Measurements from ENCODE around the gene TSPOAP1.

DNA sequence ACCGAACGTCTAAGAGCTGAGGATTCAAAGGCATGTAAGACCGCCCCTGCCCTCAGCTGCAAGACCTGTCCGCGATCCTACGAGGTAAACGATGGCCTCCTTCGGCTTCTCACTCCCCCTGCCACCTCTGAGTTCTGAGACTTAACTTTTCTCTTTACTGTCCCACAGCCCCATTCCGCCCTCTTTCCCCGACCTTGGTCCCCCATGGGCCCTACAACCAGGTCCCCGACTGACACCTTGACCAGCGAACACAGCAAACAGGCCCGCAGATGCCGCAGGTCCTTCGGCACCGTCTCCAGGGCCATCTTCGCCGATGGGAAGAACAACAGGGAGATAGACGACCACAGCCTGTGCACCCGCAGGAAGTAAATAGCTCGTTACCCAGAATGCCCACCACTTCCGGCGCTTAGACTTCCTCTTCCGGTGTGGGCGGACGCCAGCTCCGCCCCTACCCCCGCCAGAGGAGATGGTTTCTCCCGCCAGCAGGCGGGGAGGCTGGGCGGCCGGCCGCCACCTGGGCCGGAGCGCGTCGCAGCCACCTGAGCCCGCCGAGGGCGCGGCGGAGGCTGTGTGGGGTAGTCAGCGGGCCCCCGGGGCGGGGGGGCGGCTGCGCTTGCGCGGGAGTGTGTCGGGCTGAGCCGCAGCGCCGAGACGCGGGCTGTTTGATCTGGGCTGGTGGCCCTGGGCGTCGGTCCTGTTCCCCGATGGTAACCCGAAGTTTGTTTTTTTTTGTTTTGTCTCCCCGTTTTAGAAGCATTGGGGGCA lies 23.4 kb upstream of the TSPOAP1 start, which contains the start of gene SUPT4H1:
- TF ChIP-seq TAF1 (IDR thresholded peaks at IDR 0.05; ENCODE audit: borderline replicate concordance, low read depth, low read length) (peak; percentile 96), EP300 (IDR thresholded peaks at IDR 0.05; ENCODE audit: borderline replicate concordance in 1 of 2, low read depth in 1 of 2, low read length in 1 of 2) (peak; percentile 1 to 51; a peak in 2 of 4 replicates), CTCF (IDR thresholded peaks at IDR 0.05) (no peak), POLR2AphosphoS5 (IDR thresholded peaks at IDR 0.05; ENCODE audit: low read depth, low read length) (peak; percentile 97), JUND (IDR thresholded peaks at IDR 0.05) (no peak), MXI1 (IDR thresholded peaks at IDR 0.05; ENCODE audit: low read depth, low read length) (peak; percentile 90), FOXJ3 (CRISPR knock-in tag; IDR thresholded peaks at IDR 0.05) (no peak)
- TF ChIP-seq, protein P1, sequence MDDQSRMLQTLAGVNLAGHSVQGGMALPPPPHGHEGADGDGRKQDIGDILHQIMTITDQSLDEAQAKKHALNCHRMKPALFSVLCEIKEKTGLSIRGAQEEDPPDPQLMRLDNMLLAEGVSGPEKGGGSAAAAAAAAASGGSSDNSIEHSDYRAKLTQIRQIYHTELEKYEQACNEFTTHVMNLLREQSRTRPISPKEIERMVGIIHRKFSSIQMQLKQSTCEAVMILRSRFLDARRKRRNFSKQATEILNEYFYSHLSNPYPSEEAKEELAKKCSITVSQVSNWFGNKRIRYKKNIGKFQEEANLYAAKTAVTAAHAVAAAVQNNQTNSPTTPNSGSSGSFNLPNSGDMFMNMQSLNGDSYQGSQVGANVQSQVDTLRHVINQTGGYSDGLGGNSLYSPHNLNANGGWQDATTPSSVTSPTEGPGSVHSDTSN (IDR thresholded peaks at IDR 0.05): no peak
- TF ChIP-seq, protein P2, sequence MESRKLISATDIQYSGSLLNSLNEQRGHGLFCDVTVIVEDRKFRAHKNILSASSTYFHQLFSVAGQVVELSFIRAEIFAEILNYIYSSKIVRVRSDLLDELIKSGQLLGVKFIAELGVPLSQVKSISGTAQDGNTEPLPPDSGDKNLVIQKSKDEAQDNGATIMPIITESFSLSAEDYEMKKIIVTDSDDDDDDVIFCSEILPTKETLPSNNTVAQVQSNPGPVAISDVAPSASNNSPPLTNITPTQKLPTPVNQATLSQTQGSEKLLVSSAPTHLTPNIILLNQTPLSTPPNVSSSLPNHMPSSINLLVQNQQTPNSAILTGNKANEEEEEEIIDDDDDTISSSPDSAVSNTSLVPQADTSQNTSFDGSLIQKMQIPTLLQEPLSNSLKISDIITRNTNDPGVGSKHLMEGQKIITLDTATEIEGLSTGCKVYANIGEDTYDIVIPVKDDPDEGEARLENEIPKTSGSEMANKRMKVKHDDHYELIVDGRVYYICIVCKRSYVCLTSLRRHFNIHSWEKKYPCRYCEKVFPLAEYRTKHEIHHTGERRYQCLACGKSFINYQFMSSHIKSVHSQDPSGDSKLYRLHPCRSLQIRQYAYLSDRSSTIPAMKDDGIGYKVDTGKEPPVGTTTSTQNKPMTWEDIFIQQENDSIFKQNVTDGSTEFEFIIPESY (IDR thresholded peaks at IDR 0.05; ENCODE audit: borderline replicate concordance, low read depth): peak; percentile 50

Measured in SK-N-SH (cell line).